VCaP (cell line): ENCODE results near the gene PCGF2.

Experiments
- H3K27ac ChIP-seq: fragments of 450-650 bp; 2 replicates; pipeline ENCODE4 v1.5.1; 2017
- TF ChIP-seq, protein P1 (sequence below): fragments of 450-650 bp; conservative IDR thresholded peaks from 2 replicates; pipeline ENCODE4 v1.5.1; 2017; ENCODE audit warnings: mild to moderate bottlenecking, moderate library complexity

Gene PCGF2

DNA sequence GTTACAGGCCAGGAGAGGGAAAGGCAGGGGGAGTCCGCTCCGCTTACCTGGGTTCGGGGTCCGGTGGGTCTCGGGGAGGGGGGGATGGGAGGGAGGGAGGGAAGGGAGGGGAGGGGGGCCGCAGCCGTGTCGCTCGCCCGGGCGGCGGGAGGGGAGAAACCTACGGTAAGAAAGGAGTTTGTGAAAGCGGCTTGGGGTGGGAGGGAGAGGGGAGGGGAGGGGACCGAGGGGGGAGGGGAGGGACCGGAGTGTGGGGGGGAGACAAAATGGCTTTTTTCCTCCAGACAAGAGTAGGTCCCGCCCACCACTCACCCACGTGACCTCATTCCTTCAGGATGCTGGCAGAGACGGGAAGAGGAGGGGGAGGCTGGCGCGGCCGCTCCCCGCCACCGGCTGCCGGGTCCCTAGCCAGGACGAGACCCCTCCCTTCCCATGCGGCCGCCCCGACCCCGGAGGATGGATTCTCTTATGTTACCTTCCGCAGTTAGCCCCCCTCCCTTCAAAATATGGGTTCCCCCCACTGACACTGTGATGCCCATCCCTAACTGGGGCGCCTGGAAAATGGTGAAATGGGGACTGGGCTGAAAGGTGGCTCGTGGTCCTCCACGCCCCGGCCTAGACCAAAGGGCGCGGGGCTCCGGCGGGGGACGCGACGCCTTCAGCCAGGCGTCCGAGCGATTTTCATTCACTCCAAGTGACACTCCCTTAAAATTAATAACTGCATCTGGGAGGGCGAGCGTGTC lies at the start of gene PCGF2:
Gene PCGF2 (minus strand): TSS at position 188 of the 743 bp plus-strand sequence. CDS start 7,934 bp downstream, outside the sequence.
- TF ChIP-seq, protein P1, sequence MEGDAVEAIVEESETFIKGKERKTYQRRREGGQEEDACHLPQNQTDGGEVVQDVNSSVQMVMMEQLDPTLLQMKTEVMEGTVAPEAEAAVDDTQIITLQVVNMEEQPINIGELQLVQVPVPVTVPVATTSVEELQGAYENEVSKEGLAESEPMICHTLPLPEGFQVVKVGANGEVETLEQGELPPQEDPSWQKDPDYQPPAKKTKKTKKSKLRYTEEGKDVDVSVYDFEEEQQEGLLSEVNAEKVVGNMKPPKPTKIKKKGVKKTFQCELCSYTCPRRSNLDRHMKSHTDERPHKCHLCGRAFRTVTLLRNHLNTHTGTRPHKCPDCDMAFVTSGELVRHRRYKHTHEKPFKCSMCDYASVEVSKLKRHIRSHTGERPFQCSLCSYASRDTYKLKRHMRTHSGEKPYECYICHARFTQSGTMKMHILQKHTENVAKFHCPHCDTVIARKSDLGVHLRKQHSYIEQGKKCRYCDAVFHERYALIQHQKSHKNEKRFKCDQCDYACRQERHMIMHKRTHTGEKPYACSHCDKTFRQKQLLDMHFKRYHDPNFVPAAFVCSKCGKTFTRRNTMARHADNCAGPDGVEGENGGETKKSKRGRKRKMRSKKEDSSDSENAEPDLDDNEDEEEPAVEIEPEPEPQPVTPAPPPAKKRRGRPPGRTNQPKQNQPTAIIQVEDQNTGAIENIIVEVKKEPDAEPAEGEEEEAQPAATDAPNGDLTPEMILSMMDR = no peak
- peak within 1 kb of the TSS; percentile 92 for H3K27ac ChIP-seq

DNA sequence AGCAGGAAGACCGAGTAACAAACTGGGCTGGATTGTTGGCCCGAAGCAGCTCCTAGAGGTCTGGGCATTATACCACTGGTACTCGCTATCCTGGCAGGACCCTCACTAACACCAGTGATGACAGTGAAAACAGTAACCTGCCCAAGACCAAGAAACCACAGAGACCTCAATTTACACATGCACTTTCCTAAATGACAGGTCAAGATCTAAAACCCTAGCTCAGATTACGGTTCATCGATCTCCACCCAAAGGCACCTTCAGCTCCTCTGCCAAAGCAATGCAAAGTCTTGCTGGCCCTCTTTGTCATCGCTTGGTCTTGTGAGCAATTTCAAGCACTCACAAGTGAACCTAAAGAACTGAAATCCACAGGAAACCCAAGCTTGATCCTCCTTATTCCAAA lies 49.7 kb upstream of the PCGF2 start:
- peak overlapping the region; percentile 94 for H3K27ac ChIP-seq

DNA sequence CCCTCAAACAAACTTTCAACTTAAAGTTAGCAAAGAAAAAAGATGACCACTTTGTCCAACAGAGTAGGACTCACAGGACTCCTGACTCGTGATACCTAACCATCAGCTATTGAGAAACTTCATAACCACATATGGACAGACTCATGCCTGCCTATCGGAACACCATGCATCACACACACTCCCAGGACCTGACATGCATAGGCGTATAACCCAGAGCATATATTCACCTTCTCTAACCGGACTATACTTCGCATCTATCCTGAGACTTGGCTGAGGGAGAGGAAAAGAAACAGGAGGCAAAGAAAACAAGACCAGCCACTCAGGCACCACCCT lies 49.0 kb upstream of the PCGF2 start:
- TF ChIP-seq, protein P1 = no peak
- H3K27ac ChIP-seq = no peak overlapping the region

More for the DNA sequence above, 49.7 kb upstream of the PCGF2 start:
- TF ChIP-seq, protein P1 = no peak

DNA sequence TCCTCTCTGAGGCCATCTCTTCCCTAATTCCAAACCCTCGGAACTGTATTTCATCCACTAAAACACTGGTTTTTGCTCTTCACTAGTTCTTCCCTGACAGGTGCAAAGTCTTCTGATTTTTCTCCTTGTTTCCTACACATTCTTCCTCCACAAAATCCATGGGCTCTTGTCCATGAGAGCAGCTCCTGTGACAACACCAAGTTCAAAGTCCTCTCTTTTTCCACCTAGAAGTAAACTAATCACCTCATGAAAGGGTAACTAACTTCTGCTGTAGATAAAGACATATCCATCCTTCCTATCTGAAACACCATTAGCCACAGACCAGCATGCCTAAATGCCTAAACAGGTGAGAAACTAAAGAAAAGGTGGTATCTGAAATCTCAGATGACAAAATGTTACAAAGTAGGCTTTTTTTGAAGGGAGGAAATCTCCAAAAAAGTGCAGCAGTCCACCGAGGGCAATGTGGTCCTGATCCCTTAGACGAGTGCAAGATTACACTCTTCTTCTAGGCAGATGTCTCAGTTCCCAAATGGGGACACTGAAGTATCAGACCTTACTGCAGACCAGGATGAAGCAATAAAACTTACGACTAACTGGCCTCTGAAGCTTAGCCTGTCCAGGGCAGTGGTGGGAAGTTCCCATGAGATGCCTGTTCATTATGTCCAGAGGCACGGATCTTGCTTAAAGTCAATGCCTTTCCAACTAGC lies 48.5 kb upstream of the PCGF2 start:
- TF ChIP-seq, protein P1 = no peak
- H3K27ac ChIP-seq = no peak overlapping the region

DNA sequence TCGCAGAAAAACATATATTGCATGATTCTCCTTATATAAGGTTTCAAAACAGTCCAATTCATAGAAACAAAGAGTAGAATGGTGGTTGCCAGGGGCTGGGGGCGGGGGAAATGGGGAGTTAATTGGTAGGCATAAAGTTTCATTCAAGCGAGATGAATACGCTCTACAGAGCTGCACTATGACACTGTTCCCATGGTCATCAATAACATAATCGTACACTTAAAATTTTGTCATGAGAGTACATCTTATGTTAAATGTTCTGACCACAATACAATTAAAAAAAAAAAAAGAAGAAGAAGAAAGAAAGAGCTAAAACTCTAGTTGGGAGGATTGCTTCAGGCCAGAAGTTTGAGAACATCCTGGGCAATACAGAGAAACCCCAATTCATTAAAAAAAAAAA lies 46.1 kb upstream of the PCGF2 start:
- TF ChIP-seq, protein P1 = no peak
- no peak overlapping the region for H3K27ac ChIP-seq

DNA sequence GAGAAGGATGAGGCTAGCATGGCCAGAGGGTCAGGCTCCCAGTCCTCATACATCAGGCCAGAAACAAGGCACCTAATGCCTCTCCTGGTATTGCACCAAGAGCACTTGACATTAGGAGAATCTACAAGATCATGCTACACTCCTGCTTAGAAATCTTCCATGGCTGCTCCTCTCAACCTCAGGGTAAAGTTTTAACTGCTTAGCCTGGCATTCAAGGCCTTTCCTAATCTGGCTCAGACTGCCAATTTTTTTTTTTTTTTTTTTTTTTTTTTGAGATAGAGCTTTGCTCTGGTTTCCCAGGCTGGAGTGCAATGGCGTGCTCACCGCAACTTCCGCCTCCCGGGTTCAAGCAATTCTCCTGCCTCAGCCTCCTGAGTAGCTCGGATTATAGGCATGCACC lies 43.0 kb upstream of the PCGF2 start:
- TF ChIP-seq, protein P1 = no peak
- H3K27ac ChIP-seq = no peak overlapping the region

DNA sequence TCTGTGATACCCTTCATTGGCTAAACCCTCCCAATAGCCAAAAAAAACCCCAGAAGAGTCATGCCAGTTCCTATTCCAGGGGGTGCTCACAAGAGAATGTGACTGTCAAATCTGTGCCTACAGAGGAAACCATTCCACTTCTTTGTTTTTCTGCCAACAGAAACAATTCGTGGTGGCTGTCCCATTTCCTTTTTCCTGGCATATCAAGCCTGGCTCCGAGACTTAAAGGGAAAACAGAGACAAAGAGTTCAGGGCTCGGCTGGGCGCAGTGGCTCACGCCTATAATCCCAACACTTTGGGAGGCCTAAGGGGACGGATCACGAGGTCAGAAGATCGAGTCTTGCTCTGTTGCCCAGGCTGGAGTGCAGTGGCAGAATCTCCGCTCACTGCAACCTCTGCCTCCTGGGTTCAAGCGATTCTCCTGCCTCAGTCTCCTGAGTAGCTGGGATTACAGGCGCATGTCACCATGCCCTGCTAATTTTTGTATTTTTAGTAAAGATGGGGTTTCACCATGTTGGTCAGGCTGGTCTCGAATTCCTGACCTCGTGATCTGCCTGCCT lies 42.1 kb upstream of the PCGF2 start:
- H3K27ac ChIP-seq = peak overlapping the region; percentile 37; the same call in 1 of the 2 replicates
